Measurements from ENCODE around the gene AWAT2. TPM values are rescaled to one million over a fixed set of nuclear protein-coding genes. Genes with fewer than 3 reads are reported as not detected.

Gene AWAT2
- not detected for total RNA-seq

GRCh38 chrX:70049925-70050324 is at the start of gene AWAT2:
Gene AWAT2 (minus strand): TSS chrX:70049938. CDS start chrX:70049932, 6 bp downstream.
- Histone ChIP-seq H3K27ac (ENCODE audit: low read depth, low read length) (no peak within 1 kb of the TSS), H3K4me3 (ENCODE audit: low read length in 3 of 3) (no peak within 1 kb of the TSS), H3K27me3 (ENCODE audit: control insufficient read depth in 3 of 3, insufficient read depth in 3 of 3, low read length in 3 of 3) (peaks cover 0 to 11% (median 0%) of the 10 kb centered on the region in 3 donors), H3K36me3 (ENCODE audit: control insufficient read depth in 3 of 3, insufficient read depth in 3 of 3, low read length in 3 of 3) (no peaks in the 10 kb centered on the region), H3K9me3 (ENCODE audit: control insufficient read depth in 3 of 3, low read length in 3 of 3) (no peaks in the 10 kb centered on the region), H3K9ac (ENCODE audit: low read depth in 1 of 3, low read length in 3 of 3) (no peak within 1 kb of the TSS), H3K4me1 (ENCODE audit: control insufficient read depth in 3 of 3, insufficient read depth in 3 of 3, low read length in 3 of 3) (peaks cover 0 to 5% (median 0%) of the 10 kb centered on the region in 3 donors)

GRCh38 chrX:70096052-70096451 is 46.3 kb upstream of the AWAT2 start:
- no peaks in the 10 kb centered on the region for H3K9me3 ChIP-seq (ENCODE audit: control insufficient read depth in 3 of 3, low read length in 3 of 3)
- peaks cover 0 to 3% (median 0%) of the 10 kb centered on the region in 3 donors for H3K4me1 ChIP-seq (ENCODE audit: control insufficient read depth in 3 of 3, insufficient read depth in 3 of 3, low read length in 3 of 3)
- peaks cover 0 to 4% (median 0%) of the 10 kb centered on the region in 3 donors for H3K27me3 ChIP-seq (ENCODE audit: control insufficient read depth in 3 of 3, insufficient read depth in 3 of 3, low read length in 3 of 3)
- H3K4me3 ChIP-seq (ENCODE audit: low read length in 3 of 3): no peak overlapping the region
- no peaks in the 10 kb centered on the region for H3K36me3 ChIP-seq (ENCODE audit: control insufficient read depth in 3 of 3, insufficient read depth in 3 of 3, low read length in 3 of 3)
- no peak overlapping the region for H3K27ac ChIP-seq (ENCODE audit: low read depth, low read length)
- no peak overlapping the region for H3K9ac ChIP-seq (ENCODE audit: low read depth in 1 of 3, low read length in 3 of 3)

DNA sequence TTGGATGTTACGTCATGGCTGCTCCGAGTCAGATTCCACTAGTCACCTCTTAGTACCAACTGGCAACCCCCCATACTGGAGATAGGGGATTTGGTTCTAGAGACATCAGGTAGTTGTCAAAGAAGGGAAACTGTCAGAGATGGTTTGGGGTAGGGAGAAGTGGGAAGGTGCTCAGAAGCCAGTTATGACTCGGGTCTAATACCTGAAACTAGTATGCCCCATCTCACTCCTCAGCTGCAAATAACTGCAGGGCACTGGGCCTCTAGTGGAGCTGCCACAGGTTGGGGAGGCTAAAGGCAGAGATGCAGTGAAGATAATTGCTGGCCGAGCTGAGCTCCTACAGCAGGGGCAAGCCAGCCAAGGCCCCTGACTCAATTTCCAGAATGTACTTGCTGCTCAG is 42.5 kb upstream of the AWAT2 start:
- peaks cover 0 to 7% (median 0%) of the 10 kb centered on the region in 3 donors for H3K27me3 ChIP-seq (ENCODE audit: control insufficient read depth in 3 of 3, insufficient read depth in 3 of 3, low read length in 3 of 3)
- H3K36me3 ChIP-seq (ENCODE audit: control insufficient read depth in 3 of 3, insufficient read depth in 3 of 3, low read length in 3 of 3): no peaks in the 10 kb centered on the region
- H3K9me3 ChIP-seq (ENCODE audit: control insufficient read depth in 3 of 3, low read length in 3 of 3): no peaks in the 10 kb centered on the region
- peaks cover 0 to 11% (median 11%) of the 10 kb centered on the region in 3 donors for H3K4me1 ChIP-seq (ENCODE audit: control insufficient read depth in 3 of 3, insufficient read depth in 3 of 3, low read length in 3 of 3)
- H3K9ac ChIP-seq (ENCODE audit: low read depth in 1 of 3, low read length in 3 of 3): no peak overlapping the region
- H3K27ac ChIP-seq (ENCODE audit: low read depth, low read length): no peak overlapping the region
- H3K4me3 ChIP-seq (ENCODE audit: low read length in 3 of 3): no peak overlapping the region

DNA sequence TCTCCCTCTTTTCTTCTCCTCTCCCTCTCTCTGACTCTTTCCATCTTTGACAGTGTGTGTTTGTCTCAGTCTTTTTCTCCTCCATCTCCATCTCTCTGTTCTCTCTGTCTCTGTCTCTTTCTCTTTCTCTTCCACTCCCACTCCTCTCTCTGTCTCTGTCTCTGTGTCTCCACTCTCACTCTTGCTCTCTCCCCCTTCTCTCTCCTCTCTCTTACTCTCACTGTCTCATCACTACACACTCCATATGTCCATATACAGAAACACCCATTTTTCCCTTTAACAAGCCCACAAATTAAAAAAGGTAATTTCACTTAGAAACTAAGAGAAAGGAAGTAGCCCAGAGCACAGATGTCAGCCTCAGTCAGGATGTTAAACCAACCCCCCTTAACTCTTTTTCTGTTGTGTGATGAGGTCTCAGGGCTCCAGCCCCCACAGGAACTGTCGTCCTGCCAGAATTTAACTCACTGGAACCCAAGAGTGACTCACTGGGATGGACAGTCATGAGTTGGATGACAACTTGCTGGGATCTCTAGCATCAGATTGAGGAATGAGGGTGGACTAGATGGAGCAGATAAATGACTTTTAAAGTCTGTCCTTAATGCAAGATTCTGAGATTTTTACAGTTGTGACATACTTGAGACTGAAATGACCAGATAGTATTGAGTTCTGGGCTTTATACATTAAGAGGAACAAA is 40.0 kb upstream of the AWAT2 start:
- H3K4me3 ChIP-seq (ENCODE audit: low read length in 3 of 3): no peak overlapping the region
- no peaks in the 10 kb centered on the region for H3K9me3 ChIP-seq (ENCODE audit: control insufficient read depth in 3 of 3, low read length in 3 of 3)
- H3K36me3 ChIP-seq (ENCODE audit: control insufficient read depth in 3 of 3, insufficient read depth in 3 of 3, low read length in 3 of 3): no peaks in the 10 kb centered on the region
- H3K4me1 ChIP-seq (ENCODE audit: control insufficient read depth in 3 of 3, insufficient read depth in 3 of 3, low read length in 3 of 3): peaks cover 3 to 16% (median 11%) of the 10 kb centered on the region in 3 donors
- no peak overlapping the region for H3K9ac ChIP-seq (ENCODE audit: low read depth in 1 of 3, low read length in 3 of 3)
- peaks cover 0 to 7% (median 0%) of the 10 kb centered on the region in 3 donors for H3K27me3 ChIP-seq (ENCODE audit: control insufficient read depth in 3 of 3, insufficient read depth in 3 of 3, low read length in 3 of 3)
- no peak overlapping the region for H3K27ac ChIP-seq (ENCODE audit: low read depth, low read length)

DNA sequence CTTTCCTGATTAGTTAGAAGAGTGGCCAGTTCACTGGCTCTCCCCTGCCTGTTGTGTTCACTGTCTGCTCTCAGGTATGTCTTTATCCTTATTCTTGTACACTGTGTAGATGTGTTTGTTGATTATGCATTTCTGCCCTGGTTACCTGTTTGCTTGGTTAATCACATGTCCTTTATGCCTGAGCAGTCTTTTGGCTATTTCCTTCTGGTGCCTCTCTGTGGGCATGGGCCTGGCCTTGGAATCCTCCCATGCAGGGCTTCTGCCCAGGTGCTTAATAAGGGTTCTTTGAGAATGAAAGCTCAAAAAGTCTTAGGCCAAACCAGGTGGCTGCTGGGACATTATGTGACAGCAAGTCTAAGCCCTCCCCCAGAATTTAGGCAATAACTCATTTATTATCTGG is 39.0 kb upstream of the AWAT2 start:
- Histone ChIP-seq H3K36me3 (ENCODE audit: control insufficient read depth in 3 of 3, insufficient read depth in 3 of 3, low read length in 3 of 3) (no peaks in the 10 kb centered on the region), H3K4me1 (ENCODE audit: control insufficient read depth in 3 of 3, insufficient read depth in 3 of 3, low read length in 3 of 3) (peaks cover 6 to 22% (median 17%) of the 10 kb centered on the region in 3 donors), H3K9me3 (ENCODE audit: control insufficient read depth in 3 of 3, low read length in 3 of 3) (no peaks in the 10 kb centered on the region), H3K27me3 (ENCODE audit: control insufficient read depth in 3 of 3, insufficient read depth in 3 of 3, low read length in 3 of 3) (peaks cover 0 to 7% (median 0%) of the 10 kb centered on the region in 3 donors), H3K4me3 (ENCODE audit: low read length in 3 of 3) (no peak overlapping the region), H3K9ac (ENCODE audit: low read depth in 1 of 3, low read length in 3 of 3) (no peak overlapping the region), H3K27ac (ENCODE audit: low read depth, low read length) (no peak overlapping the region)

- Histone ChIP-seq H3K36me3 (ENCODE audit: control insufficient read depth in 3 of 3, insufficient read depth in 3 of 3, low read length in 3 of 3) (no peaks in the 10 kb centered on the region), H3K27me3 (ENCODE audit: control insufficient read depth in 3 of 3, insufficient read depth in 3 of 3, low read length in 3 of 3) (peaks cover 0 to 7% (median 0%) of the 10 kb centered on the region in 3 donors), H3K27ac (ENCODE audit: low read depth, low read length) (no peak overlapping the region), H3K4me3 (ENCODE audit: low read length in 3 of 3) (no peak overlapping the region), H3K4me1 (ENCODE audit: control insufficient read depth in 3 of 3, insufficient read depth in 3 of 3, low read length in 3 of 3) (peaks cover 6 to 23% (median 18%) of the 10 kb centered on the region in 3 donors), H3K9me3 (ENCODE audit: control insufficient read depth in 3 of 3, low read length in 3 of 3) (no peaks in the 10 kb centered on the region), H3K9ac (ENCODE audit: low read depth in 1 of 3, low read length in 3 of 3) (peak overlapping the region in 1 of 3 donors; percentile 10)
These were observed 38.3 kb upstream of the AWAT2 start for GRCh38 chrX:70087857-70088630.

DNA sequence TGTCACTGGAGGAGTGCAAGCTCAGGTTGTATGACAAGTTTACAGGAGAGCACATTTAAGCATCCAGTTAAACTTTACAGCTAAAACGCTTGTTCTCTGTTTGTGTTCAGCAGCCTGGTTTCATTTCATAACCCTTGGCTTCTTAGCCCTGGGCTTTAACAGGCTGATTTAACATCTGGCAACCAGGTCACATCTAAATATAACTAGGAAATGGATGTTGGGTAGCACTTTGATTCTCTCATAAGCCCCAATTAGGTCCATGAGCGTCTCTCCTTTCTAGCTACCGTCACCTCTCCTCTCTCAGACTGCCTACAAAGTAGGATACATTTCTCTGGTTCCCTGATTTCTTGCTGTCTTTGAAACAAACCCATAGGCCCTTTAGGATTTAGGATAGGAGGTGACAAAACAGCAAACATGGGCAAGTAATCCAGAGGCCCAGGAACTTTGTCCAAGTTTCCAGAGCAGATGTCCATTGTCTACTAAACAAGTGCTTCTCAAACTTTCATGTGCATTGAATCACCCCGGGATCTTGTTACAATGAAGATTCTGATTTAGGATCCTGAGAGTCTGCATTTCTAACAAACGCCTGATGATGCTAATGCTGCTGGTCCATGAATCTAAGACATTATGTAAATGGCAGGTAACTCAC is 35.0 kb upstream of the AWAT2 start:
- peak overlapping the region; percentile 43 for H3K27ac ChIP-seq (ENCODE audit: low read depth, low read length)
- peak overlapping the region in 1 of 3 donors; percentile 25 for H3K9ac ChIP-seq (ENCODE audit: low read depth in 1 of 3, low read length in 3 of 3)
- peaks cover 6 to 20% (median 18%) of the 10 kb centered on the region in 3 donors for H3K4me1 ChIP-seq (ENCODE audit: control insufficient read depth in 3 of 3, insufficient read depth in 3 of 3, low read length in 3 of 3)
- H3K36me3 ChIP-seq (ENCODE audit: control insufficient read depth in 3 of 3, insufficient read depth in 3 of 3, low read length in 3 of 3): no peaks in the 10 kb centered on the region
- H3K4me3 ChIP-seq (ENCODE audit: low read length in 3 of 3): no peak overlapping the region
- no peaks in the 10 kb centered on the region for H3K27me3 ChIP-seq (ENCODE audit: control insufficient read depth in 3 of 3, insufficient read depth in 3 of 3, low read length in 3 of 3)
- no peaks in the 10 kb centered on the region for H3K9me3 ChIP-seq (ENCODE audit: control insufficient read depth in 3 of 3, low read length in 3 of 3)

- peaks cover 6 to 13% (median 10%) of the 10 kb centered on the region in 3 donors for H3K4me1 ChIP-seq (ENCODE audit: control insufficient read depth in 3 of 3, insufficient read depth in 3 of 3, low read length in 3 of 3)
- H3K36me3 ChIP-seq (ENCODE audit: control insufficient read depth in 3 of 3, insufficient read depth in 3 of 3, low read length in 3 of 3): no peaks in the 10 kb centered on the region
- no peaks in the 10 kb centered on the region for H3K27me3 ChIP-seq (ENCODE audit: control insufficient read depth in 3 of 3, insufficient read depth in 3 of 3, low read length in 3 of 3)
- no peak overlapping the region for H3K4me3 ChIP-seq (ENCODE audit: low read length in 3 of 3)
- H3K9ac ChIP-seq (ENCODE audit: low read depth in 1 of 3, low read length in 3 of 3): no peak overlapping the region
- no peak overlapping the region for H3K27ac ChIP-seq (ENCODE audit: low read depth, low read length)
- no peaks in the 10 kb centered on the region for H3K9me3 ChIP-seq (ENCODE audit: control insufficient read depth in 3 of 3, low read length in 3 of 3)
These were observed 33.0 kb upstream of the AWAT2 start for GRCh38 chrX:70082723-70083122.

- H3K9me3 ChIP-seq (ENCODE audit: control insufficient read depth in 3 of 3, low read length in 3 of 3): no peaks in the 10 kb centered on the region
- H3K9ac ChIP-seq (ENCODE audit: low read depth in 1 of 3, low read length in 3 of 3): no peak overlapping the region
- H3K27me3 ChIP-seq (ENCODE audit: control insufficient read depth in 3 of 3, insufficient read depth in 3 of 3, low read length in 3 of 3): no peaks in the 10 kb centered on the region
- H3K4me3 ChIP-seq (ENCODE audit: low read length in 3 of 3): no peak overlapping the region
- no peaks in the 10 kb centered on the region for H3K36me3 ChIP-seq (ENCODE audit: control insufficient read depth in 3 of 3, insufficient read depth in 3 of 3, low read length in 3 of 3)
- no peak overlapping the region for H3K27ac ChIP-seq (ENCODE audit: low read depth, low read length)
- peaks cover 3 to 8% (median 7%) of the 10 kb centered on the region in 3 donors for H3K4me1 ChIP-seq (ENCODE audit: control insufficient read depth in 3 of 3, insufficient read depth in 3 of 3, low read length in 3 of 3)
These were observed 30.1 kb upstream of the AWAT2 start for GRCh38 chrX:70079870-70080269.
